HG03442 (cell line): ENCODE data around the gene TNS3.
"Not testable (repeated sequence)": the region's sequence is repeated elsewhere in the genome, so short reads cannot be mapped to it uniquely, and the experiment has no call there.

Source experiments
- ATAC-seq: cut with Tn5 transposase; IDR thresholded peaks from one replicate; pipeline ENCODE4 v1.9.1; 2021; ENCODE audit warnings: mild to moderate bottlenecking, moderate library complexity; ENCODE audit not compliant: unreplicated experiment

The TNS3 gene

DNA sequence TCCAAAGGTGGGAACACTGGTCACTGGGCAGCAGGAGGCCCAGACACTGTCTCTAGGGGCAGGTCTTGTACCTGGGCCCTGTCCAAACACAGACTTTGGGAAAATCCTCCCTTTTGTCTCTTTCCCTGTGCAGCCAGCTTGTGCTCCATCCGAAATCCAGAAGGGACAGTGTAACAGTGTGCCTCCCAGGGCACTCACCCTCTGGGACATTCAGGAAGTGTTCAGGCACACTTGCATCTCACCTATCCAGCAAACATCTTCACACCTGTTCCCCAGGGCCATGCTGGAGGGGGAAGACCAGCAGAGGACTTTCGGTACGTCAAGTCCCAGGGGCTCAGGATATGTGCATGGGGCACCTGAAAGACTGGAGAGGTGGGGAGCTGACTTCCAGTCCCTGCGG lies 38.9 kb downstream of the TNS3 start:
- ATAC-seq, result no peak

DNA sequence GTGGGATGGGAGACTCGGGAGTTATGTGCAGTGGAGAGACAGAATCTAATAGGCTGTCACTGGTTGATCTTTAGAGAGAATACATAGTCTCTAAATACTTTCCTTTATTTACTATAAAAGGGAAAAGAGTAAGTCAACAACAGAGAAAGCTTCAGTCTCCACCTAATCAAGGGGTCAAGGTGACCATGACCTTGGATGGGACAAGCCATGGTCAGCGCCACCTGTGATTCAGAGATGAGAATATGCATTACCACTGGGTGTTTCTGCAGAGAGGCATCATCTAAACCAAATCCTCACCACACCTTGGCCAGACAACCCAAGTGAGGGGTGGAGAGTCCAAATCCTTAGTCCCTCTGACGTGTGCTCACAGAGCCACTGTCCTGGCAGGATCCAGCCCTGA lies 39.9 kb downstream of the TNS3 start:
- no peak for ATAC-seq

DNA sequence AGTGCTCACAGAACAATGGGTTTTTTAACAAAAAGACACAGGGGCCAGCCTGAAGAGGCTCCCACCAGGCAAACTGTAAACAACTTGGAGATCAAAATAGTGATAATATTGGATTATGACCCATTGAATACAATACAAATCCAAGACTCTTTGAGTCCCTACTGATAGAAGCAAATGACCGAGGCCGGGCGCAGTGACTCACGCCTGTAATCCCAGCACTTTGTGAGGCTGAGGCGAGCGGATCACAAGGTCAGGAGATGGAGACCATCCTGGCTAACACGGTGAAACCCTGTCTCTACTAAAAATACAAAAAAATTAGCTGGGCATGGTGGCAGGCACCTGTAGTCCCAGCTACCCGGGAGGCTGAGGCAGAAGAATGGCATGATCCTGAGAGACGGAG lies 40.4 kb downstream of the TNS3 start:
- not testable (repeated sequence) for ATAC-seq

DNA sequence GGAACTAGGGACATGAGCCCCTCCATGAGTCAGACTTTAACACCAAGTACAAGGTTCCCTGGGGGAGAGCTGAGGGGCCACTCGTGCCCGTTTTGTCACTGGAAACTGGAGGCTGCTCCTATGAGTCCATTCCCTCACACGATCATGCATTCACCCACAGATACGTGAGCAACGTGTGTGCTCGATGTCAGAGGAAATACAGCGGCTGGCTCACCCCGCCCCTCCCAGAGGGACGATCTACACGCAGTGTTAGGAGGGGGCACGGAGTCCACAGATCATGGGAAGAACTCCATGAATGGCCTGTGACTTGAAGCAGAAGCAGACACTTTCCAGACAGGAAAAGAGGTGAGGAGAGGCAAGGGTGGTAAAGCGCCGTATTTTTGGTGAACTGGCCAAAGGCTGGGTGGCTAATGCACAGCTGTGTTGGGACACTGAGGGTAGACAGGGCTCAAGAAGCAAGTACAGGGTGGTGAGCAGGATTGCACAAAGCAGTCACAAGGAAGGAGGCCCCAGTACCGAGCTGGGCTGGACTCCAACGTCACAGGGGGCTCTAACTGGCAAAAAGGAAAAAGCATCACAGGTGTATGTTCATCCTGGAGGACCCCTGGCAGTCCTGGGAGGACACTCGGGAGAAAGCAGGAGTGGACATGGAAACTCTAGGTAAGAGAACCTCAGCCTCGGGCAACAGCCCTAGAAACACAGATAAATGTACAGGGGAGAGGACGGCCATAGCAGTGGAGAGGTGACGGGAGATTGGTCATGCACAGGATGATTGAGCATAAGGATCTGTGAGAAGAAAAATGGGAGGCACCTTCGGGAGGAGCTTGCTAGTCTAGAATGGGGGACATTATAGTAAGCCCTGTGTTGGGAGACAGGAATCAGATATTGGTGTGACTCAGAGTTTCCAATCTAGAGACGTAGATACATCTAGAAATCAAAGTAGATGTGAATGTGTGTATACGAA lies 41.2 kb downstream of the TNS3 start:
- no peak for ATAC-seq

DNA sequence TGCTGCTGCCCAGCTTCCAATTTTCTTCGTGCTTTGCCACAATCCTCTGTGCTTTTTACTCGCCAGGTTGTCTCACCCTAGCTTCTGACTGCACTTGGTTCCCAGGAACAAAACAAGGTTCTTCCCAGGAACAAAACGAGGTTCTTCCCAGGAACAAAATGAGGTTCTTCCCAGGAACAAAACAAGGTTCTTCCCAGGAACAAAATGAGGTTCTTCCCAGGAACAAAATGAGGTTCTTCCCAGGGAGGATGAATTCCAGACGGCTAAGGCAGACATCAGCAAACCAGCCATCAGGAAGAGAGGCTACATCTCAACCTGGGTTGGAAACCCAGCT lies 41.9 kb downstream of the TNS3 start:
- ATAC-seq, result no peak

DNA sequence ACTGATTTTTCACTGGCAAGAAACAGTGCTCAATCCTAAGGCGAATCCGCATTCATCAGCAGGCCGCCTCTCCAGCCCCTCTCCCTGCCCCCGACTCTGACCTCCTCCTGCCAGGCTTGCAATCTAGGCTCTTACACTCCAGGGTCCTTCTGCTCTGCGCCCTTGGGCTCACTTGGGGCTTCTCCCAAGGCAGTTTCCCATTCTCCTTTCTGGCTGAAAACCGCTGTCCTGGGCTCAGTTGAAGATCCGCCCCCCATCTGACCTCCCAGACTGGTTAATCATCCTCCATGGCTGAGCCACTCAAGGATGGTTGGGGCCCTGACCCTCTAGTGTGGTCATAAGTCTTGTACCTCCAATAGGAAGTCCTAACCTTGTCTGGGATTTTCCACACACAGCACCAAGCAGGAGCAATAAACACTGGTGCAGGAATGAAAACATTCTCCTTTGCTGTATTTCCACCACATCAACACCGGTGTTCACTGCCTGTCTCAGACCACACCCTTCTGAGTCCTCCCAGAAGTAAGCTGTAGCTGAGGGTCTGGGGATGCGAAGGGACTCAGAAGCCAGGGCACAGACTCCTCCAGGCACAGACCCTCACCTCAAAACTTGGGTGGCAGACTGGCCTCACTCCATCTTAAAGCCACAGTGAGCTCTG lies 42.4 kb downstream of the TNS3 start:
- no peak for ATAC-seq

DNA sequence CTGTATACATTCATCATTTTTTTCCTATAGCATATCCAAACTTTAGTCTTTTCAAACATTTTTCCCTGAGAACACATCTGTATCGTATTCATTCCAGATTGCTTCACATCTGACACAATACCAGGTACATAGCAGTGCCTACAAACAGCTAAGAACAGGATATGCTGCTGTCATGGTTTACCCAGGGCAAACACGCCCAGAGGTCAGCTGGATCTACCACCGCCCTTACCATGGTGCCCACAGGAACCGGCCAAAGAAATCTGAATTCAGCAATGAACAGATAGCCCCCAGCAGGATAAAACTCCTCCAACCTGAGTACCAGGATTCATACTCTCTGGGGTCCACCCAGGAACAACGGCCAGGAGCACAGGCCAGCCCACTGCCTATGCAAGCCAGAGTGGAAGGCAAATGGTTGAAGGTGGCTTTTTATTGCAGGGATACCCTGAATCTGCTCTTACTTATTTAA lies 43.0 kb downstream of the TNS3 start:
- no peak for ATAC-seq

DNA sequence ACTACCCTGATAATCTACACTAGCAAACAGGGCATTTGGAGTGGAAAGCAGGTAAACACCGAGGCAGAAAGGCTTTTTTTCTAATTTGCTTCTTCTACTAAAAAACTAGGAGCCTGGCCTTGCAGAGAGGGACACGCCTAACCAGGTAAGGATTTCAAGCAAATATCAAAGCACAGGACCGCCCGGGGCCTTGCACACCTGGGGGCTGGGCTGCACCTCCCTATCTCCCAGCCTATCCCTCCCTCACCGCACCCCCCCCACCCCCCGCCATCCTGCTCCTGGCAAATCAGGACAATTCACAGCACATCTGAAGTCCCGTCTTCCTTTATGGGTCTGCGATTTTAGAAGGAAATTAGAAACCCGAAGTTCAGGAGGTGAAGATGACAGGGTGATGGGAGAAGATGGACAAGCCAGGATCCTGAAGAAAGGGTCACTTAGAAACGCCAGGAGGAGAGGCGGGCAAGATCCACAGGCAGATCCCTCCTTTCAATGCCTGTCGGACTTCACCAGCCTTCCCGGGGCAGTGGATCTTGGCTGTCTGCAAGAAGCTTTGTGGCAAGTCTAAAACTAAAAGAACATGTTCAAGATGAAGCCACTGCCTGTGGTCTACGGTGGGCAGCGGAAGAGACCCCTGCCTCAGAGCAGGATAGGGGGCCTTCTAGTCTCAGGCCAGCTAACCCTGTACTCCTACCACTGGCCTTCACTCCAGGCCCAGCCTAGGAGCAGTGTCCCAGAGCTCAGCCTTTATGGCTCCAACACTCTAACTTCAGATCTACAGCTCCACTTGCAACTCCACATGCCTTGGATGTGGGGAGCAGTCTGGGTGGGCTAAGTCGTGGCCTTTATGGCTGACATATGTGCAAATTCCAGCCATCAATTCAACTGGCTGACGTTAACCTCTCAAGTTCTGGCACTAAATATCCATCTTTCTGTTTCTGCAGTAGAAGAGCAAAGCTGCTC lies 43.9 kb downstream of the TNS3 start:
- ATAC-seq, result no peak

DNA sequence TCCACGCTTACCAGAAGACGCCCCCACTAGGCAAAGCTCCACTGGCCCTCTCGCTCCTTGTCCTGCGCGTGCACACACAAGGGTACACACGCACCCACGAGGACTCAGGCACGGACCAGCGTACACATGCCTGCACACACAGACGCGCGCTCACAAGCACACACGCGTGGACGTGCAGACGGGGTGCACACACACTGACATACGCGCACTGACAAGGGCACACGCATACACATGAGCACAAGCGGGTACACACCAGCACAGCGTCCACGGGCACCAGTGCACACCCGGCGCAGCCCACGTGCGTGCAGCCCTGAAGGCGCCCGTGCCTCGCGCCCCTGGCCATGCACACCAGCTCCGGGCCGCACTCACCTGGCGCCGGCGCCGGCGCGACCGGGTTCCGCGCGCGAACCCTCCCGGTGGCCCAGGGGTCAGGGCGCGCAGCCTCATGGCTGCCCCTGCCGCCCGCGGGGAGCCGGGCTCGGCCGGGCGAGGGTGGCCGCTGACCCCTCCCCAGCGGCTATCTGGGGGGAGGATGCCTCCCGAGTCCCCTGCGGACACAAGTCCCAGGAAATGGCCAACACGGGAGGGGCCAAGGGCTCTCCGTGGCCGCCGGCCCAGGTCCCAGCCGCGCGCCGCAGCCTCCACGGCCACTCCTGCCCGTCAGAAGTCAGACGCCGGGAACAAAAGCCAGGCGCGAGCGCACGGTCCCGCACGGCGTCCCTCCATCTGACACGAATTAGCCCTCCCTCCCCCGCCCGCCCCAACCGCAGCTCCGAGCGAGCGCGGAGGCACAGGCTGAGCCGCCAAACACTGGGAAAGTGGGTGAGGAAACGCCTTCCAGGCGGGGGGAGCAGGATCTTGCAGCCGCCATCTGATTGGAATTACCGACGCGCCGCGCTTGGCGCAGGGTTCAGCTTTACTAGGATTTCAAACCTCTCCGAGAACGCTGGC lies 45.0 kb downstream of the TNS3 start:
- no peak for ATAC-seq

DNA sequence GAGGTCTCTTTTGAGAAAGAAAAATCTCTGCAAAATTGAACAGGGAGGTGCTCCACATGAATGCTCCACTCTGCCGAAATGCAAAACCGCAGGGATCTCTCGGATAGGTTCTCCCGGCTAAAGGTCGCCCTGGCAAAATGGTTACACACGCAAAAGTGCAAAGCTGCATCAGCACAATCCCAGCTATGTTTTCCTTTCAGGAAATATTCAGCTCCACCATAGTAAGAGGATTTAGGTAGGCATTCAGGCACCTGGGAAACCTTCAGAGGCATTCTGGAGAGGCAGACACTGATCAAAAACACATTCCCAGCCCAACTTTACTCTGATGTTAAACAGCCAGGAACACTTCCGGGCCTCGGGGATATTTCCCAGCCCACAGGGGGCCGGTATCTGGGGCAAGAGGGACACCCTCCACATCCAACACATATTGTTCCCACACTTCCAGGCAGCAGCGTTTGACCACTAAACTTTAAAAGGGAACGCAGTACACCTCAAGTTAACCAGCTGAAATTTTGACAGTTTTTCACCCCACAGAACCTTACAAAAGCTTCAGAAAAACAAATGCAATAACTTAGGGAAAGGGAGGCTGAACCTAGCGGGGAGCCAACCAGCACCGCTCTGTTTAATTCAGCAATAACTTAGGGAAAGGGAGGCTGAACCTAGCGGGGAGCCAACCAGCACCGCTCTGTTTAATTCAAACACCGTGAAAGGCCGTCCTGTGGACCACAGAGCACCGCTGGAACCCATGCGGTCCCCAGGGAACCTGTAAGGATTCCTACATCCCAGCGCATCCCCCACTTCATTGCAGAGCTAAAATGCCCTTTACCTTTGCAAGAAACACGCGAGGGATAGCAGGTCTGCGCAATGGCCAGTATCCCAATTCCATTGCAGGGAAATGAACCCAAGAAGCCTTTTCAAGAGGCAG lies 45.9 kb downstream of the TNS3 start:
- no peak for ATAC-seq

DNA sequence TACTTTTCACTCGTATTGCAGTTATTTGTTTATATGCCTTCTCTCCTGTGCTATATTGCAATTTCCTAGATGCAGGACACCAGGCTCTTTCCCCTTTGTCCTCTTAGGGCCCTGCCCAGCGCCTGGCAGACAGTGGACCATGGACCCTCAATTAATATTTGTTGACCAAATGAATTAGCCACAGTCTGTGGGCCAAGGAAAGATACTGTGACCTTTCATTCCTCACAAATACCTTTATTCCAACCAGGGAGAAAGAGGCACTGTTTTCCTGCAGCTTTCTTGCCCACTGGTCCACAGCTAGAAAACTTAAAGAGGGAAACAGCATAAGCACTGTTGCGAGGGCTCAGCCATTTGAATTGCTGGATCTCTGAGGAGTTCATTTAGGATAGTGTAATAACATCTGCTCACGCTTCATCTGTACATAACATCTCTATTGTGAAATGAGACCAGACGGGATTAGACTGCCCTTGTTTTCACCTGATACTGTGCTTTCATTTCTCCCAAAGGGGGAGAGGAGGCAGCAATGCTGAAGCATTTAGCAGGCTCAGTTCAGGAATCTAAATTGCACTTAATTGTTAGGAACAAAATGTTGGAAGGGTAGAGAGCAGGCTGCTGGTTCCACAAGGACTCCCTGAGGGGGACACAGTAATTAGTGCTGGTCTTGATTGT lies 46.7 kb downstream of the TNS3 start:
- ATAC-seq, result no peak

DNA sequence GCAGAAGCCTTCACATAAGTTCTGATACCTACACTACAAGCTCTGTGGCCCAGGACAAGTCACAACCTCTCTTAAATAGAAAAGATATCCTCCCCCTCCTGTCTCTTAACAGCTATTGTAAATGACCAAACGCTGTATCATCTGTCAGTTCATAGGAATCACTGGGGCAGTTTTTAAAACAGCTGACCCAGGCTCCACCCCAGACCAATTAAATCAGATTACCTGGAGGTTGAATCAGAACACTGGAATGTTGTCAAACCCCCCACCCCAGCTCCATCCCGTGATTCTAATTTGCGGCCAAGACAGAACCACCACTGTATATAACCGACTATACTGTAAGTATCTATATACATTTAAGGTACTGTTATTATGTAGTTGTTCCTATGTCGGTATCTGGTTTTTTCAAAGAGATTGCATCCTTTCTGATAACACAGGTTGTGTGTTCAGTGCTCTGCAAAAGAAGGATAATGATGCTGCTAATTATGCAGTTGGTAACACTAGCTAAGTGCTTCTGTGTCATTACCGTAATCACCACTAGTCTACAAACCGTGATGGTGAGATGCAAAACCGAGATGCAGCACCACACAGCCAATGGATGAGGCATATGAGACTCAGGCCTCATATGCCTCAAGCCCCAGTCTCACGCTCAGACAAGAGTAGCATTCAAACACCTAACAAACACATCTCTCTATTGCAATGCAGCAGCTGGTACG lies 47.4 kb downstream of the TNS3 start:
- no peak for ATAC-seq

DNA sequence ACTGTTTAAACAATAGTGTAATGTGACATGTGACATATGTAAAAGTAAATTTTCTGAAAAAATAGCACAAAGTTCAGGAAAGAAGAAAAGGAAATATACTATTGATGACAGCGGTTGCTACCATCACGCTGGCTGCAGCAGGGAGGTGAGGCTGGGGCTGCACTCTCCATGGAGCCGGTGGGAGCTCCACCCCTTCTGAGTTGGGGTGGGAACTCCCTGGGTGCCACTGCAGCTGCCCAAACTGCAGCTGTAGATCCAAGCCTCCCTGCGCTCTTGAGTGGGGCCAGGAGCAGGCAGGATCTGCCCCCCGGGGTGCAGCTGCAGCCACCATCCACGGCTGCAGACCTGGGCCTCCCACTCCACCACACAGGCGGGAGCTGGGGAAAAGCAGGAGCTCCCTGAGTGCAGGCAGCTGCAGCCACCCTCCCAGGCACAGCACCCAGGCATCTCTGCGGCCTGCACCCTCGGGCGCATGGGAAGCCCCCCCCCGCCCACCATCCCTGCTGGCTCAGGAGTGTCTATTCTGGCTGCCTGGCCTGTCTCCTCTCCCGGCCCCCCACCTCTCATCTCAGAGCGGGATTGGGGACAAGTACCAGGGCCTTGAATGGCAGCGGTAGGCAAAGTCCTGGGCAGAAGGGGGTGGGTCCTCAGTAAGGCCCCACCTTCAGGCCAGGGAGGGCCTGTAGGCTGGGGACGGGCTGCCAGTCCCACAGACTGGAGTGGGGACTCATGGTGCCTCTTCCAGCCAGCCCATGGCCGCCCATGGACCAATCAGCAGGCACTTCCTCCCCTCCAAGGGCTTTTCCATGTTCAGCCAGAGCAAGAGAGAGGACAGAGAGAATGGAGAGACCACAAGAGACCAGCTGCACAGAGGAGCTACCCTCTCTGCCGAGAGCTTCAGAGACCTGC lies 50.1 kb downstream of the TNS3 start:
- ATAC-seq, result no peak

DNA sequence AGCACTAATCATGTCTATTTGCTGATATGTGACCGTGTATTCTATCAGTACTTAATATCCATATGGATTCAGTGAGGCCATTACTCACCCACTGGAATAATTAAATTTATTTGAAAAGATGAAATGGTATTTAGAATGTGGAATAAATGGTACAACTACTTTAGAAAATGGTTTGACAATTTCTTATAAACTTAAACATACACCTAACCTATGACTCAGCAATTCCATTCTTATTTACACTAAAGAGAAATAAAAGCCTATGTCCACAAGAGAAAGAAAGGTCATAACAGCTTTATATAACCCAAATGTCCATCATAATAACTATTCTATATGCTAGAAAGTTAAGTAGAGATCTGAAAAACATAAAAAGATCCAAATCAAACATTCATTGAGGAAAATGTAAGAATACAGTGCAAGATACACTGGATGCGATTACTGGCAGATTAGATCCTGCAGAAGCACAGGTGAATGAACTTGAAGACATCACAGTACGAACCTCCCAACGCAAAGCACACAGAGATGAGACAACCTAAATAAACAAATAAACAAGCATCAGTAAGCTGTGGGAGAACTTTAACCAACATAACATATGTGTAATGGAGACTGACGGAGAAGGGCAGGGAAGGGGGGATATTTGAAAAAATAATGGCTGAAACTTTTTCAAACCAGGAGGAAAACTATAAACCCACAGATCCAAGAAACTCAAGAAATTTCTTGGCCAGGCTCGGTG lies 51.9 kb downstream of the TNS3 start:
- ATAC-seq, result no peak

DNA sequence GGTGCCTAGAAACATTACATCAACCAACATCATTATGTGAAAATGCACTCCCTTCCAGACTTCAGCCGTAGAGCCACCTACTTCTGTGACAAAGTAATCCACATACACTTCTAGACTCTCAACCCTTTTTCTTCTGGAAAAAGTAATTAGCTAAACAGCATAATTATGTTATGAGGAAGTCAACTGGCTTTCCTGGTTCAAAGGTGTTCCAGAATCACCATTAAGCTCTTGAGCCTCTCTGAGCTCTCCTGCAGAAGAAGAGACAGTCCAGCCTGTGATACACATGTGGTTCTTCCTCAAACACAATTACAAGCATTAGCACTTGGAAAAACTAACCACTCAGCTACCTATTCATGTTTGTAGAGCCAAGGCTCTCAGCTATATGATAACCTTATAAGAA lies 52.5 kb downstream of the TNS3 start:
- ATAC-seq, result no peak

DNA sequence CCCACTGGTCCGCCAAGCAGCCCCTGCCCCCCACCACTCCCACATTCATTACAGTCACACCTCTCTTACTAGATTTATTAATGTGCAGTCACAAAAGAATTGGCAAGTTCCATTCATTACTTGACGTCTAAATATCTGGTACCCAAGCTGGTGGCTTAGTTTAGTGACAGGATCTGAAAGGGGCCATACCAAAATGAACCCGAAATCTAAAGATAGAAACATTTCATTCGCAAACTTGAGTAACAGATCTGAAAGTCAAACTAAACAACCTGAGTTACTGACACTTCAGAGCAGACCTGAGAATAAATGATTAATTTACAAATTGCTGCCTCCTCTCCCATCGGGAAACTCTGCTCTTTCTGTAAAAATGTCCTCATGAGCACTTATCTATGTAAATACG lies 53.4 kb downstream of the TNS3 start:
- no peak for ATAC-seq
